ENCODE measurements around the gene CIB4.

The CIB4 gene

GRCh38 chr2:26561918-26562810 is 79.0 kb downstream of the CIB4 start:
- peaks cover 6 to 11% of the 10 kb centered on the region in 2 donors for H3K4me1 ChIP-seq (ENCODE audit: control insufficient read depth in 2 of 2, insufficient read depth in 2 of 2, low read length in 2 of 2)
- H3K9ac ChIP-seq (ENCODE audit: low read depth in 1 of 2, low read length in 2 of 2), result peak overlapping the region in 1 of 2 donors; percentile 57
- peaks cover 14 to 30% of the 10 kb centered on the region in 2 donors for H3K27me3 ChIP-seq (ENCODE audit: control insufficient read depth in 2 of 2, insufficient read depth in 2 of 2, low read length in 2 of 2)
- no peaks in the 10 kb centered on the region for H3K36me3 ChIP-seq (ENCODE audit: control insufficient read depth in 2 of 2, insufficient read depth in 2 of 2, low read length in 2 of 2)
- H3K9me3 ChIP-seq (ENCODE audit: control insufficient read depth in 2 of 2, low read length in 2 of 2), result no peaks in the 10 kb centered on the region
- no peak overlapping the region for H3K27ac ChIP-seq (ENCODE audit: low read depth in 2 of 2, low read length in 2 of 2)
- peak overlapping the region; percentile 56 to 58 for H3K4me3 ChIP-seq (ENCODE audit: low read length in 2 of 2)

GRCh38 chr2:26561376-26561775 is 79.8 kb downstream of the CIB4 start:
- peaks cover 6 to 11% of the 10 kb centered on the region in 2 donors for H3K4me1 ChIP-seq (ENCODE audit: control insufficient read depth in 2 of 2, insufficient read depth in 2 of 2, low read length in 2 of 2)
- H3K36me3 ChIP-seq (ENCODE audit: control insufficient read depth in 2 of 2, insufficient read depth in 2 of 2, low read length in 2 of 2), result no peaks in the 10 kb centered on the region
- H3K27me3 ChIP-seq (ENCODE audit: control insufficient read depth in 2 of 2, insufficient read depth in 2 of 2, low read length in 2 of 2), result peaks cover 14 to 30% of the 10 kb centered on the region in 2 donors
- H3K9me3 ChIP-seq (ENCODE audit: control insufficient read depth in 2 of 2, low read length in 2 of 2), result no peaks in the 10 kb centered on the region
- no peak overlapping the region for H3K9ac ChIP-seq (ENCODE audit: low read depth in 1 of 2, low read length in 2 of 2)
- H3K27ac ChIP-seq (ENCODE audit: low read depth in 2 of 2, low read length in 2 of 2), result no peak overlapping the region
- no peak overlapping the region for H3K4me3 ChIP-seq (ENCODE audit: low read length in 2 of 2)

- Histone ChIP-seq H3K36me3 (ENCODE audit: control insufficient read depth in 2 of 2, insufficient read depth in 2 of 2, low read length in 2 of 2) (no peaks in the 10 kb centered on the region), H3K4me1 (ENCODE audit: control insufficient read depth in 2 of 2, insufficient read depth in 2 of 2, low read length in 2 of 2) (peaks cover 6 to 11% of the 10 kb centered on the region in 2 donors), H3K27ac (ENCODE audit: low read depth in 2 of 2, low read length in 2 of 2) (no peak overlapping the region), H3K4me3 (ENCODE audit: low read length in 2 of 2) (no peak overlapping the region), H3K9me3 (ENCODE audit: control insufficient read depth in 2 of 2, low read length in 2 of 2) (no peaks in the 10 kb centered on the region), H3K9ac (ENCODE audit: low read depth in 1 of 2, low read length in 2 of 2) (no peak overlapping the region), H3K27me3 (ENCODE audit: control insufficient read depth in 2 of 2, insufficient read depth in 2 of 2, low read length in 2 of 2) (peaks cover 14 to 30% of the 10 kb centered on the region in 2 donors)
Observed at GRCh38 chr2:26560892-26561291, 80.3 kb downstream of the CIB4 start.

GRCh38 chr2:26559556-26559955 is 81.6 kb downstream of the CIB4 start:
- Histone ChIP-seq H3K4me1 (ENCODE audit: control insufficient read depth in 2 of 2, insufficient read depth in 2 of 2, low read length in 2 of 2) (peaks cover 6 to 11% of the 10 kb centered on the region in 2 donors), H3K9me3 (ENCODE audit: control insufficient read depth in 2 of 2, low read length in 2 of 2) (no peaks in the 10 kb centered on the region), H3K27me3 (ENCODE audit: control insufficient read depth in 2 of 2, insufficient read depth in 2 of 2, low read length in 2 of 2) (peaks cover 11 to 30% of the 10 kb centered on the region in 2 donors), H3K36me3 (ENCODE audit: control insufficient read depth in 2 of 2, insufficient read depth in 2 of 2, low read length in 2 of 2) (no peaks in the 10 kb centered on the region), H3K4me3 (ENCODE audit: low read length in 2 of 2) (no peak overlapping the region), H3K27ac (ENCODE audit: low read depth in 2 of 2, low read length in 2 of 2) (no peak overlapping the region), H3K9ac (ENCODE audit: low read depth in 1 of 2, low read length in 2 of 2) (no peak overlapping the region)

GRCh38 chr2:26559044-26559405 is 82.1 kb downstream of the CIB4 start:
- H3K9ac ChIP-seq (ENCODE audit: low read depth in 1 of 2, low read length in 2 of 2), result no peak overlapping the region
- H3K4me1 ChIP-seq (ENCODE audit: control insufficient read depth in 2 of 2, insufficient read depth in 2 of 2, low read length in 2 of 2), result peaks cover 6 to 11% of the 10 kb centered on the region in 2 donors
- no peak overlapping the region for H3K4me3 ChIP-seq (ENCODE audit: low read length in 2 of 2)
- peaks cover 11 to 30% of the 10 kb centered on the region in 2 donors for H3K27me3 ChIP-seq (ENCODE audit: control insufficient read depth in 2 of 2, insufficient read depth in 2 of 2, low read length in 2 of 2)
- no peaks in the 10 kb centered on the region for H3K36me3 ChIP-seq (ENCODE audit: control insufficient read depth in 2 of 2, insufficient read depth in 2 of 2, low read length in 2 of 2)
- H3K27ac ChIP-seq (ENCODE audit: low read depth in 2 of 2, low read length in 2 of 2), result no peak overlapping the region
- H3K9me3 ChIP-seq (ENCODE audit: control insufficient read depth in 2 of 2, low read length in 2 of 2), result no peaks in the 10 kb centered on the region

- Histone ChIP-seq H3K27me3 (ENCODE audit: control insufficient read depth in 2 of 2, insufficient read depth in 2 of 2, low read length in 2 of 2) (peaks cover 9 to 30% of the 10 kb centered on the region in 2 donors), H3K36me3 (ENCODE audit: control insufficient read depth in 2 of 2, insufficient read depth in 2 of 2, low read length in 2 of 2) (no peaks in the 10 kb centered on the region), H3K4me3 (ENCODE audit: low read length in 2 of 2) (no peak overlapping the region), H3K27ac (ENCODE audit: low read depth in 2 of 2, low read length in 2 of 2) (no peak overlapping the region), H3K9me3 (ENCODE audit: control insufficient read depth in 2 of 2, low read length in 2 of 2) (no peaks in the 10 kb centered on the region), H3K4me1 (ENCODE audit: control insufficient read depth in 2 of 2, insufficient read depth in 2 of 2, low read length in 2 of 2) (peaks cover 6 to 11% of the 10 kb centered on the region in 2 donors), H3K9ac (ENCODE audit: low read depth in 1 of 2, low read length in 2 of 2) (no peak overlapping the region)
Observed at GRCh38 chr2:26558271-26559043, 82.7 kb downstream of the CIB4 start.

GRCh38 chr2:26557244-26557925 is 83.8 kb downstream of the CIB4 start:
- no peaks in the 10 kb centered on the region for H3K36me3 ChIP-seq (ENCODE audit: control insufficient read depth in 2 of 2, insufficient read depth in 2 of 2, low read length in 2 of 2)
- H3K9ac ChIP-seq (ENCODE audit: low read depth in 1 of 2, low read length in 2 of 2), result no peak overlapping the region
- peaks cover under 1 to 3% of the 10 kb centered on the region in 2 donors for H3K4me1 ChIP-seq (ENCODE audit: control insufficient read depth in 2 of 2, insufficient read depth in 2 of 2, low read length in 2 of 2)
- no peak overlapping the region for H3K27ac ChIP-seq (ENCODE audit: low read depth in 2 of 2, low read length in 2 of 2)
- H3K4me3 ChIP-seq (ENCODE audit: low read length in 2 of 2), result no peak overlapping the region
- H3K9me3 ChIP-seq (ENCODE audit: control insufficient read depth in 2 of 2, low read length in 2 of 2), result no peaks in the 10 kb centered on the region
- H3K27me3 ChIP-seq (ENCODE audit: control insufficient read depth in 2 of 2, insufficient read depth in 2 of 2, low read length in 2 of 2), result peaks cover 9 to 24% of the 10 kb centered on the region in 2 donors

- no peak overlapping the region for H3K4me3 ChIP-seq (ENCODE audit: low read length in 2 of 2)
- no peaks in the 10 kb centered on the region for H3K4me1 ChIP-seq (ENCODE audit: control insufficient read depth in 2 of 2, insufficient read depth in 2 of 2, low read length in 2 of 2)
- H3K27me3 ChIP-seq (ENCODE audit: control insufficient read depth in 2 of 2, insufficient read depth in 2 of 2, low read length in 2 of 2), result peaks cover 9 to 20% of the 10 kb centered on the region in 2 donors
- H3K9ac ChIP-seq (ENCODE audit: low read depth in 1 of 2, low read length in 2 of 2), result no peak overlapping the region
- H3K36me3 ChIP-seq (ENCODE audit: control insufficient read depth in 2 of 2, insufficient read depth in 2 of 2, low read length in 2 of 2), result no peaks in the 10 kb centered on the region
- H3K27ac ChIP-seq (ENCODE audit: low read depth in 2 of 2, low read length in 2 of 2), result no peak overlapping the region
- no peaks in the 10 kb centered on the region for H3K9me3 ChIP-seq (ENCODE audit: control insufficient read depth in 2 of 2, low read length in 2 of 2)
Observed at GRCh38 chr2:26556309-26557243, 84.6 kb downstream of the CIB4 start.
